H1 (cell line): ENCODE data around the gene PLVAP. TPM values are rescaled to one million over a fixed set of nuclear protein-coding genes. Genes with fewer than 3 reads are reported as not detected.

Source experiments
- NANOG ChIP-seq: IDR thresholded peaks from 2 replicates; pipeline ENCODE4 v1.6.1; 2011; ENCODE audit warnings: low read length, low read depth, mild to moderate bottlenecking, inconsistent platforms; ENCODE audit not compliant: insufficient read depth, poor library complexity, severe bottlenecking
- SIRT6 ChIP-seq: IDR thresholded peaks from one replicate; pipeline ENCODE4 v1.7.1; 2012; ENCODE audit warnings: low read length, inconsistent platforms
- polyA plus RNA-seq, 7 experiments: library from polyadenylated mRNA; depleted of rRNA in 3 of 7; stranded (reverse) in 5 of 7; unstranded in 2 of 7; fragments of >200 nt in 5 of 7; fragments of 200-250 nt in 2 of 7; gene quantifications; 1 replicate in 5 of 7; 2 replicates in 1 of 7; 4 replicates in 1 of 7; pipeline versions ENCODE4 v1.2.1 to v1.2.3, GENCODE V29; 2011 to 2013; ENCODE audit warnings: missing spikeins in 2 of 7, mixed read lengths in 2 of 7
- total RNA-seq: library from RNA; stranded (reverse); fragmentation: NEBNext Ultra II Directional; extraction: Animal tissue kit (Norgen Biotek cat#: 25700); gene quantifications from 2 replicates; pipeline ENCODE4 v1.2.1, GENCODE V29; 2021
- TF ChIP-seq, protein P1 (sequence below): fragments of 300-600 bp; sonication (generic); IDR thresholded peaks from 2 replicates; pipeline ENCODE4 v1.7.1; 2012; ENCODE audit warnings: low read length, moderate library complexity, mild to moderate bottlenecking, inconsistent platforms; ENCODE audit not compliant: insufficient replicate concordance

The PLVAP gene
- total and polyA plus RNA-seq, 2 of the 8 experiments (the other 6 are each of a cell fraction or from before 2014, with no cell fraction given): 0.32 TPM; not detected in 1

DNA sequence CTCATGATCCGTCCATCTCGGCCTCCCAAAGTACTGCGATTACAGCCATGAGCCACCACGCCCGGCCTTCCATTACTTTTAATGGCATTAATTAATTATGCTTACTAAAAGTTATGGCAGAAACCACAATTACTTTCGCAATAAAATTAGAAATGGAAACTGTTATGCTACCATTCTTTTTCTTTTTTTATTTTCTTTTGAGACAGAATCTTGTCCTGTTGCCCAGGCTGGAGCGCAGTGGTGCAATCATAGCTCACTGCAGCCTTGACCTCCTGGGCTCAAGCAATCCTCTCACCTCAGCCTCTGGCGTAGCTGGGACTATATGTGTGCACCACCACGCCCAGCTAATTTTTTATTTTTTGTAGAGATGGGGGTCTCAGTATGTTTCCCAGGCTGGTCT lies 32.8 kb upstream of the PLVAP start (continued):
- TF ChIP-seq, protein P1, sequence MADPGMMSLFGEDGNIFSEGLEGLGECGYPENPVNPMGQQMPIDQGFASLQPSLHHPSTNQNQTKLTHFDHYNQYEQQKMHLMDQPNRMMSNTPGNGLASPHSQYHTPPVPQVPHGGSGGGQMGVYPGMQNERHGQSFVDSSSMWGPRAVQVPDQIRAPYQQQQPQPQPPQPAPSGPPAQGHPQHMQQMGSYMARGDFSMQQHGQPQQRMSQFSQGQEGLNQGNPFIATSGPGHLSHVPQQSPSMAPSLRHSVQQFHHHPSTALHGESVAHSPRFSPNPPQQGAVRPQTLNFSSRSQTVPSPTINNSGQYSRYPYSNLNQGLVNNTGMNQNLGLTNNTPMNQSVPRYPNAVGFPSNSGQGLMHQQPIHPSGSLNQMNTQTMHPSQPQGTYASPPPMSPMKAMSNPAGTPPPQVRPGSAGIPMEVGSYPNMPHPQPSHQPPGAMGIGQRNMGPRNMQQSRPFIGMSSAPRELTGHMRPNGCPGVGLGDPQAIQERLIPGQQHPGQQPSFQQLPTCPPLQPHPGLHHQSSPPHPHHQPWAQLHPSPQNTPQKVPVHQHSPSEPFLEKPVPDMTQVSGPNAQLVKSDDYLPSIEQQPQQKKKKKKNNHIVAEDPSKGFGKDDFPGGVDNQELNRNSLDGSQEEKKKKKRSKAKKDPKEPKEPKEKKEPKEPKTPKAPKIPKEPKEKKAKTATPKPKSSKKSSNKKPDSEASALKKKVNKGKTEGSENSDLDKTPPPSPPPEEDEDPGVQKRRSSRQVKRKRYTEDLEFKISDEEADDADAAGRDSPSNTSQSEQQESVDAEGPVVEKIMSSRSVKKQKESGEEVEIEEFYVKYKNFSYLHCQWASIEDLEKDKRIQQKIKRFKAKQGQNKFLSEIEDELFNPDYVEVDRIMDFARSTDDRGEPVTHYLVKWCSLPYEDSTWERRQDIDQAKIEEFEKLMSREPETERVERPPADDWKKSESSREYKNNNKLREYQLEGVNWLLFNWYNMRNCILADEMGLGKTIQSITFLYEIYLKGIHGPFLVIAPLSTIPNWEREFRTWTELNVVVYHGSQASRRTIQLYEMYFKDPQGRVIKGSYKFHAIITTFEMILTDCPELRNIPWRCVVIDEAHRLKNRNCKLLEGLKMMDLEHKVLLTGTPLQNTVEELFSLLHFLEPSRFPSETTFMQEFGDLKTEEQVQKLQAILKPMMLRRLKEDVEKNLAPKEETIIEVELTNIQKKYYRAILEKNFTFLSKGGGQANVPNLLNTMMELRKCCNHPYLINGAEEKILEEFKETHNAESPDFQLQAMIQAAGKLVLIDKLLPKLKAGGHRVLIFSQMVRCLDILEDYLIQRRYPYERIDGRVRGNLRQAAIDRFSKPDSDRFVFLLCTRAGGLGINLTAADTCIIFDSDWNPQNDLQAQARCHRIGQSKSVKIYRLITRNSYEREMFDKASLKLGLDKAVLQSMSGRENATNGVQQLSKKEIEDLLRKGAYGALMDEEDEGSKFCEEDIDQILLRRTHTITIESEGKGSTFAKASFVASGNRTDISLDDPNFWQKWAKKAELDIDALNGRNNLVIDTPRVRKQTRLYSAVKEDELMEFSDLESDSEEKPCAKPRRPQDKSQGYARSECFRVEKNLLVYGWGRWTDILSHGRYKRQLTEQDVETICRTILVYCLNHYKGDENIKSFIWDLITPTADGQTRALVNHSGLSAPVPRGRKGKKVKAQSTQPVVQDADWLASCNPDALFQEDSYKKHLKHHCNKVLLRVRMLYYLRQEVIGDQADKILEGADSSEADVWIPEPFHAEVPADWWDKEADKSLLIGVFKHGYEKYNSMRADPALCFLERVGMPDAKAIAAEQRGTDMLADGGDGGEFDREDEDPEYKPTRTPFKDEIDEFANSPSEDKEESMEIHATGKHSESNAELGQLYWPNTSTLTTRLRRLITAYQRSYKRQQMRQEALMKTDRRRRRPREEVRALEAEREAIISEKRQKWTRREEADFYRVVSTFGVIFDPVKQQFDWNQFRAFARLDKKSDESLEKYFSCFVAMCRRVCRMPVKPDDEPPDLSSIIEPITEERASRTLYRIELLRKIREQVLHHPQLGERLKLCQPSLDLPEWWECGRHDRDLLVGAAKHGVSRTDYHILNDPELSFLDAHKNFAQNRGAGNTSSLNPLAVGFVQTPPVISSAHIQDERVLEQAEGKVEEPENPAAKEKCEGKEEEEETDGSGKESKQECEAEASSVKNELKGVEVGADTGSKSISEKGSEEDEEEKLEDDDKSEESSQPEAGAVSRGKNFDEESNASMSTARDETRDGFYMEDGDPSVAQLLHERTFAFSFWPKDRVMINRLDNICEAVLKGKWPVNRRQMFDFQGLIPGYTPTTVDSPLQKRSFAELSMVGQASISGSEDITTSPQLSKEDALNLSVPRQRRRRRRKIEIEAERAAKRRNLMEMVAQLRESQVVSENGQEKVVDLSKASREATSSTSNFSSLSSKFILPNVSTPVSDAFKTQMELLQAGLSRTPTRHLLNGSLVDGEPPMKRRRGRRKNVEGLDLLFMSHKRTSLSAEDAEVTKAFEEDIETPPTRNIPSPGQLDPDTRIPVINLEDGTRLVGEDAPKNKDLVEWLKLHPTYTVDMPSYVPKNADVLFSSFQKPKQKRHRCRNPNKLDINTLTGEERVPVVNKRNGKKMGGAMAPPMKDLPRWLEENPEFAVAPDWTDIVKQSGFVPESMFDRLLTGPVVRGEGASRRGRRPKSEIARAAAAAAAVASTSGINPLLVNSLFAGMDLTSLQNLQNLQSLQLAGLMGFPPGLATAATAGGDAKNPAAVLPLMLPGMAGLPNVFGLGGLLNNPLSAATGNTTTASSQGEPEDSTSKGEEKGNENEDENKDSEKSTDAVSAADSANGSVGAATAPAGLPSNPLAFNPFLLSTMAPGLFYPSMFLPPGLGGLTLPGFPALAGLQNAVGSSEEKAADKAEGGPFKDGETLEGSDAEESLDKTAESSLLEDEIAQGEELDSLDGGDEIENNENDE: no peak
- TF ChIP-seq NANOG: no peak
- no peak for TF ChIP-seq SIRT6
